NCI-H1694 treated with DMSO at 0.1 percent for 48 hours (cell line): ENCODE measurements around the gene CDKN1C.
"Not testable (repeated sequence)": the region's sequence is repeated elsewhere in the genome, so short reads cannot be mapped to it uniquely, and the experiment has no call there.

ENCODE experiments used
- DNase-seq: peaks from one replicate; lab custom pipeline; 2025; lab: John Stamatoyannopoulos, UW

Gene CDKN1C

GRCh38 chr11:2909133-2909902 is 23.7 kb upstream of the CDKN1C start:
- no peak for DNase-seq

GRCh38 chr11:2908130-2908529 is 22.6 kb upstream of the CDKN1C start:
- DNase-seq, result no peak

GRCh38 chr11:2905299-2905698 is 19.7 kb upstream of the CDKN1C start:
- DNase-seq, result not testable (repeated sequence)

GRCh38 chr11:2904153-2905052 is 18.8 kb upstream of the CDKN1C start:
- no peak for DNase-seq

- no peak for DNase-seq
Measured at GRCh38 chr11:2903672-2904011, 18.1 kb upstream of the CDKN1C start.

- no peak for DNase-seq
Measured at GRCh38 chr11:2902784-2903671, 17.5 kb upstream of the CDKN1C start.

- peak; percentile 64 for DNase-seq
Measured at GRCh38 chr11:2901854-2902783, 16.5 kb upstream of the CDKN1C start.

- DNase-seq, result no peak
Measured at GRCh38 chr11:2901196-2901796, 15.7 kb upstream of the CDKN1C start.

GRCh38 chr11:2899080-2899783 is 13.7 kb upstream of the CDKN1C start:
- DNase-seq, result no peak

GRCh38 chr11:2898366-2899079 is 12.9 kb upstream of the CDKN1C start:
- DNase-seq, result no peak

- DNase-seq, result no peak
Measured at GRCh38 chr11:2897048-2897447, 11.5 kb upstream of the CDKN1C start.

- DNase-seq, result no peak
Measured at GRCh38 chr11:2896047-2896446, 10.5 kb upstream of the CDKN1C start.

- DNase-seq, result no peak
Measured at GRCh38 chr11:2893935-2894334, 8.4 kb upstream of the CDKN1C start.

- DNase-seq, result no peak
Measured at GRCh38 chr11:2892967-2893528, 7.5 kb upstream of the CDKN1C start.

- DNase-seq, result peak; percentile 39
Measured at GRCh38 chr11:2892215-2892966, 6.8 kb upstream of the CDKN1C start.

GRCh38 chr11:2891326-2892214 is 6.0 kb upstream of the CDKN1C start:
- peak; percentile 26 for DNase-seq
